Measurements from ENCODE around the gene ZNF620.
A peak's percentile ranks its signal among the peaks of the same experiment; 100 is the strongest.

The ZNF620 gene

GRCh38 chr3:40499952-40500351 lies 5.9 kb upstream of the ZNF620 start:
- DNase-seq (ENCODE audit: low read depth, low spot score) = no peak
- no peaks in the 10 kb centered on the region for H3K36me3 ChIP-seq (ENCODE audit: control insufficient read depth, insufficient read depth, low read length)
- no CpG with 5 or more reads among the region's 1 CpG for WGBS (ENCODE audit: insufficient coverage, insufficient read length)
- H3K27ac ChIP-seq (ENCODE audit: low read length) = no peak overlapping the region
- H3K9me3 ChIP-seq (ENCODE audit: control insufficient read depth, insufficient read depth, low read length) = no peaks in the 10 kb centered on the region
- H3K4me1 ChIP-seq (ENCODE audit: control insufficient read depth, insufficient read depth, low read length) = no peaks in the 10 kb centered on the region
- H3K27me3 ChIP-seq (ENCODE audit: control insufficient read depth, insufficient read depth, low read length) = no peaks in the 10 kb centered on the region
- H3K4me3 ChIP-seq (ENCODE audit: low read length) = no peak overlapping the region

- no peak overlapping the region for H3K27ac ChIP-seq (ENCODE audit: low read length)
- no CpG with 5 or more reads among the region's 2 CpGs for WGBS (ENCODE audit: insufficient coverage, insufficient read length)
- peaks cover 1% of the 10 kb centered on the region for H3K4me1 ChIP-seq (ENCODE audit: control insufficient read depth, insufficient read depth, low read length)
- DNase-seq (ENCODE audit: low read depth, low spot score) = no peak
- H3K36me3 ChIP-seq (ENCODE audit: control insufficient read depth, insufficient read depth, low read length) = no peaks in the 10 kb centered on the region
- H3K27me3 ChIP-seq (ENCODE audit: control insufficient read depth, insufficient read depth, low read length) = no peaks in the 10 kb centered on the region
- no peak overlapping the region for H3K4me3 ChIP-seq (ENCODE audit: low read length)
- H3K9me3 ChIP-seq (ENCODE audit: control insufficient read depth, insufficient read depth, low read length) = no peaks in the 10 kb centered on the region
These were observed 3.8 kb upstream of the ZNF620 start for GRCh38 chr3:40502034-40502433.

GRCh38 chr3:40504636-40505430 lies 1.0 kb upstream of the ZNF620 start:
- no CpG with 5 or more reads among the region's 5 CpGs for WGBS (ENCODE audit: insufficient coverage, insufficient read length)
- no peak for DNase-seq (ENCODE audit: low read depth, low spot score)
- Histone ChIP-seq H3K4me1 (ENCODE audit: control insufficient read depth, insufficient read depth, low read length) (peaks cover 1% of the 10 kb centered on the region), H3K27ac (ENCODE audit: low read length) (no peak overlapping the region), H3K36me3 (ENCODE audit: control insufficient read depth, insufficient read depth, low read length) (peaks cover 2% of the 10 kb centered on the region; the same call in 1 of the 2 replicates), H3K9me3 (ENCODE audit: control insufficient read depth, insufficient read depth, low read length) (no peaks in the 10 kb centered on the region), H3K4me3 (ENCODE audit: low read length) (no peak overlapping the region), H3K27me3 (ENCODE audit: control insufficient read depth, insufficient read depth, low read length) (no peaks in the 10 kb centered on the region)

- no CpG with 5 or more reads among the region's 1 CpG for WGBS (ENCODE audit: insufficient coverage, insufficient read length)
These were observed 5.3 kb downstream of the ZNF620 start for GRCh38 chr3:40511031-40511718.

DNA sequence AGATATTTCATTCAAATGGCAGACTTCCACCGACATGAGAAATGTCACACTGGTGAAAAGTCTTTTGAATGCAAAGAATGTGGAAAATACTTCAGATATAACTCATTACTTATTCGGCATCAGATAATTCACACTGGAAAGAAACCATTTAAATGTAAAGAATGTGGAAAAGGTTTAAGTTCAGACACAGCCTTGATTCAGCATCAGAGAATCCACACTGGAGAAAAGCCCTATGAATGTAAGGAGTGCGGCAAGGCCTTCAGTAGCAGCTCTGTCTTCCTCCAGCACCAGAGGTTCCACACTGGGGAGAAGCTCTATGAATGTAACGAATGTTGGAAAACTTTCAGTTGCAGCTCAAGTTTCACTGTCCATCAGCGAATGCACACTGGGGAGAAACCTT lies 10.4 kb downstream of the ZNF620 start:
- H3K36me3 ChIP-seq (ENCODE audit: control insufficient read depth, insufficient read depth, low read length) = peaks cover 4% of the 10 kb centered on the region; the same call in 1 of the 2 replicates
- H3K4me3 ChIP-seq (ENCODE audit: low read length) = no peak overlapping the region
- no peaks in the 10 kb centered on the region for H3K9me3 ChIP-seq (ENCODE audit: control insufficient read depth, insufficient read depth, low read length)
- H3K27ac ChIP-seq (ENCODE audit: low read length) = no peak overlapping the region
- no peaks in the 10 kb centered on the region for H3K27me3 ChIP-seq (ENCODE audit: control insufficient read depth, insufficient read depth, low read length)
- no peak for DNase-seq (ENCODE audit: low read depth, low spot score)
- WGBS (ENCODE audit: insufficient coverage, insufficient read length) = no CpG with 5 or more reads among the region's 5 CpGs
- no peaks in the 10 kb centered on the region for H3K4me1 ChIP-seq (ENCODE audit: control insufficient read depth, insufficient read depth, low read length)

More at GRCh38 chr3:40511031-40511718, 5.3 kb downstream of the ZNF620 start:
- Histone ChIP-seq H3K27ac (ENCODE audit: low read length) (no peak overlapping the region), H3K4me3 (ENCODE audit: low read length) (no peak overlapping the region), H3K36me3 (ENCODE audit: control insufficient read depth, insufficient read depth, low read length) (peaks cover 6% of the 10 kb centered on the region; the same call in 1 of the 2 replicates), H3K4me1 (ENCODE audit: control insufficient read depth, insufficient read depth, low read length) (no peaks in the 10 kb centered on the region), H3K27me3 (ENCODE audit: control insufficient read depth, insufficient read depth, low read length) (no peaks in the 10 kb centered on the region), H3K9me3 (ENCODE audit: control insufficient read depth, insufficient read depth, low read length) (no peaks in the 10 kb centered on the region)
- DNase-seq (ENCODE audit: low read depth, low spot score) = no peak

- peaks cover 4% of the 10 kb centered on the region; the same call in 1 of the 2 replicates for H3K36me3 ChIP-seq (ENCODE audit: control insufficient read depth, insufficient read depth, low read length)
- H3K4me1 ChIP-seq (ENCODE audit: control insufficient read depth, insufficient read depth, low read length) = no peaks in the 10 kb centered on the region
- no peaks in the 10 kb centered on the region for H3K9me3 ChIP-seq (ENCODE audit: control insufficient read depth, insufficient read depth, low read length)
- H3K4me3 ChIP-seq (ENCODE audit: low read length) = no peak overlapping the region
- no peak for DNase-seq (ENCODE audit: low read depth, low spot score)
- WGBS (ENCODE audit: insufficient coverage, insufficient read length) = no CpG with 5 or more reads among the region's 1 CpG
- H3K27me3 ChIP-seq (ENCODE audit: control insufficient read depth, insufficient read depth, low read length) = no peaks in the 10 kb centered on the region
- no peak overlapping the region for H3K27ac ChIP-seq (ENCODE audit: low read length)
These were observed 12.2 kb downstream of the ZNF620 start for GRCh38 chr3:40518067-40518466.

DNA sequence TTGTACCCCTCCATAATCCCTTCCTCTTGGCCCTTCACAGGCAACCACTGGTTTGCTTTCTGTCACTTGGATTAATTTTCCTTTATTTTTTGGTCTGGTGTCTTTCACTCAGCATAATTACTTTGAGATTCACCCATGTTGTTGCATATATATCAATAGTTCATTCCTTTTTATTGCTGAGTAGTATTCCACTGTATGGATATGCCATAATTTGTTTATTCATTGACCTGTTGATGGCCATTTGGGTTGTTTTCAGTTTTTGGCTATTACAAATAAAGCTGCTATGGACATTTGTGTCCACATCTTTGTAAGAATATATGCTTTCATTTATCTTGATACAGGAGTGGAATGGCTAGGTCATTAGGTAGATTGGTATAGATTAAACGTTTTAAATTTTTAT lies 13.0 kb downstream of the ZNF620 start:
- Histone ChIP-seq H3K9me3 (ENCODE audit: control insufficient read depth, insufficient read depth, low read length) (no peaks in the 10 kb centered on the region), H3K4me1 (ENCODE audit: control insufficient read depth, insufficient read depth, low read length) (no peaks in the 10 kb centered on the region), H3K27ac (ENCODE audit: low read length) (no peak overlapping the region), H3K4me3 (ENCODE audit: low read length) (no peak overlapping the region), H3K27me3 (ENCODE audit: control insufficient read depth, insufficient read depth, low read length) (no peaks in the 10 kb centered on the region), H3K36me3 (ENCODE audit: control insufficient read depth, insufficient read depth, low read length) (peaks cover 4% of the 10 kb centered on the region; the same call in 1 of the 2 replicates)
- no peak for DNase-seq (ENCODE audit: low read depth, low spot score)
- WGBS (ENCODE audit: insufficient coverage, insufficient read length) = 100% methylated on average over 1 of the region's 1 CpG

DNA sequence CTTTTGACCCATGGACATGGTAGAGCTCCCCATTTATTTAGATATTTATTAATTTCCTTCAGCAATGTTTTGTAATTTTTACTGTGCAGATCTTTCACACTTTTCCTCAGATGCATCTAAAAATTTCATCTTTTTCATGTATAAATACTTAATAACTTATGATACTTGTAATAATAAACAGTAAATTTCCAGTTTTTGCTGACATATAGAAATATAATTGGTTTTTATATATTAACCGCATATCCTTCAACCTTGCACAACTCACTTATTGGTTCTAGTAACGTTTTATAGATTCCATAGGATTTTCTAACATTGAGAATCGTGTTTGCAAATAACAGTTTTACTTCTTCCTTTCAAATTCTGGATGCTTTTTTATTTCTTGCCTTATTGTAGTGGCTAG lies 15.4 kb downstream of the ZNF620 start:
- H3K27me3 ChIP-seq (ENCODE audit: control insufficient read depth, insufficient read depth, low read length) = no peaks in the 10 kb centered on the region
- no peak overlapping the region for H3K27ac ChIP-seq (ENCODE audit: low read length)
- no CpG with 5 or more reads among the region's 3 CpGs for WGBS (ENCODE audit: insufficient coverage, insufficient read length)
- no peaks in the 10 kb centered on the region for H3K36me3 ChIP-seq (ENCODE audit: control insufficient read depth, insufficient read depth, low read length)
- no peak overlapping the region for H3K4me3 ChIP-seq (ENCODE audit: low read length)
- no peaks in the 10 kb centered on the region for H3K4me1 ChIP-seq (ENCODE audit: control insufficient read depth, insufficient read depth, low read length)
- DNase-seq (ENCODE audit: low read depth, low spot score) = no peak
- no peaks in the 10 kb centered on the region for H3K9me3 ChIP-seq (ENCODE audit: control insufficient read depth, insufficient read depth, low read length)

- Histone ChIP-seq H3K4me3 (ENCODE audit: low read length) (no peak overlapping the region), H3K36me3 (ENCODE audit: control insufficient read depth, insufficient read depth, low read length) (no peaks in the 10 kb centered on the region; the same call in 1 of the 2 replicates), H3K9me3 (ENCODE audit: control insufficient read depth, insufficient read depth, low read length) (no peaks in the 10 kb centered on the region), H3K27ac (ENCODE audit: low read length) (no peak overlapping the region), H3K4me1 (ENCODE audit: control insufficient read depth, insufficient read depth, low read length) (no peaks in the 10 kb centered on the region), H3K27me3 (ENCODE audit: control insufficient read depth, insufficient read depth, low read length) (no peaks in the 10 kb centered on the region)
- DNase-seq (ENCODE audit: low read depth, low spot score) = no peak
- no CpG with 5 or more reads among the region's 2 CpGs for WGBS (ENCODE audit: insufficient coverage, insufficient read length)
These were observed 17.9 kb downstream of the ZNF620 start for GRCh38 chr3:40523781-40524180.

- H3K27me3 ChIP-seq (ENCODE audit: control insufficient read depth, insufficient read depth, low read length) = no peaks in the 10 kb centered on the region
- H3K4me3 ChIP-seq (ENCODE audit: low read length) = peak overlapping the region; percentile 79; the same call in 1 of the 2 replicates
- H3K4me1 ChIP-seq (ENCODE audit: control insufficient read depth, insufficient read depth, low read length) = no peaks in the 10 kb centered on the region
- no CpG with 5 or more reads among the region's 5 CpGs for WGBS (ENCODE audit: insufficient coverage, insufficient read length)
- DNase-seq (ENCODE audit: low read depth, low spot score) = no peak
- H3K9me3 ChIP-seq (ENCODE audit: control insufficient read depth, insufficient read depth, low read length) = no peaks in the 10 kb centered on the region
- H3K27ac ChIP-seq (ENCODE audit: low read length) = no peak overlapping the region
- H3K36me3 ChIP-seq (ENCODE audit: control insufficient read depth, insufficient read depth, low read length) = no peaks in the 10 kb centered on the region; the same call in 1 of the 2 replicates
These were observed 18.4 kb downstream of the ZNF620 start for GRCh38 chr3:40524222-40524567.

Measured in iPS DF 6.9 (cell line).